LHCN-M2 (cell line): ENCODE results near the gene IER3. TPM values are rescaled to one million over a fixed set of nuclear protein-coding genes. Genes with fewer than 3 reads are reported as not detected.

ENCODE experiments used
- DNase-seq: peaks from one replicate; pipeline ENCODE4 v3.0.0-alpha.2; 2012; ENCODE audit warnings: low read depth
- polyA plus RNA-seq: library from polyadenylated mRNA; unstranded; fragments of >200 nt; gene quantifications from one replicate; pipeline ENCODE4 v1.2.1, GENCODE V29; 2012; ENCODE audit warnings: missing spikeins
- total RNA-seq: library from RNA; depleted of rRNA; stranded (reverse); fragments of >200 nt; gene quantifications from 2 replicates; pipeline ENCODE4 v1.2.3, GENCODE V29; 2014; rRNA removed

IER3 gene, protein sequence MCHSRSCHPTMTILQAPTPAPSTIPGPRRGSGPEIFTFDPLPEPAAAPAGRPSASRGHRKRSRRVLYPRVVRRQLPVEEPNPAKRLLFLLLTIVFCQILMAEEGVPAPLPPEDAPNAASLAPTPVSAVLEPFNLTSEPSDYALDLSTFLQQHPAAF
- total RNA-seq: 51.0 and 65.9 TPM in 2 replicates
- polyA plus RNA-seq: 103 TPM

DNA sequence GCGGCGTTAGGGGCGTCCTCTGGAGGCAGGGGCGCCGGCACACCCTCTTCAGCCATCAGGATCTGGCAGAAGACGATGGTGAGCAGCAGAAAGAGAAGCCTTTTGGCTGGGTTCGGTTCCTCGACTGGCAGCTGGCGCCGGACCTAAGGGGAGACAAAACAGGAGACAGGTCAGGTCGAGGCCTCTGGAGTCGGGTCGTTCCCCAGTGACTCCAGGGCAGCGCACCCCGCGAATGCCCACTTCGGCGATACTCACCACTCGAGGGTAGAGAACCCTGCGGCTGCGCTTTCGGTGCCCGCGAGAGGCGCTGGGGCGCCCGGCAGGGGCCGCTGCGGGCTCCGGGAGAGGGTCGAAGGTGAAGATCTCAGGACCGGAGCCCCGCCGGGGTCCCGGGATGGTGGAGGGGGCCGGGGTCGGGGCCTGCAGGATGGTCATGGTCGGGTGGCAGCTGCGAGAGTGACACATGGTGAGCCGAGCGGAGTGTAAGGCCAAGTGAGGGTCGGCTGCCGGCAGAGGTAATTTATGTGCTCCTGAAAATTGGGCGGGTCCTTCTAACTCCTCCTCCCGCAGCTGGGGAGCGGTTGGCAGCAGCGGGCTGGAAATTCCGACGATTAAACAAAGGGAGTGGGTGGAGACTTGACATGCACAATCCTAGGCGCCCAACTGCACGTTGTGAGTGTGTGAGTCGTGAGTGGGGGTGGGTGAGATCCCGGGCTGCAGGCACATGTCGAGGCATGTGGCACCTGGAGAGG, at the start of gene IER3:
TSS of gene IER3 (minus strand) at position 494 of the 752 bp plus-strand sequence. CDS start at position 465, 29 bp downstream.
- peak; percentile 91 for DNase-seq

DNA sequence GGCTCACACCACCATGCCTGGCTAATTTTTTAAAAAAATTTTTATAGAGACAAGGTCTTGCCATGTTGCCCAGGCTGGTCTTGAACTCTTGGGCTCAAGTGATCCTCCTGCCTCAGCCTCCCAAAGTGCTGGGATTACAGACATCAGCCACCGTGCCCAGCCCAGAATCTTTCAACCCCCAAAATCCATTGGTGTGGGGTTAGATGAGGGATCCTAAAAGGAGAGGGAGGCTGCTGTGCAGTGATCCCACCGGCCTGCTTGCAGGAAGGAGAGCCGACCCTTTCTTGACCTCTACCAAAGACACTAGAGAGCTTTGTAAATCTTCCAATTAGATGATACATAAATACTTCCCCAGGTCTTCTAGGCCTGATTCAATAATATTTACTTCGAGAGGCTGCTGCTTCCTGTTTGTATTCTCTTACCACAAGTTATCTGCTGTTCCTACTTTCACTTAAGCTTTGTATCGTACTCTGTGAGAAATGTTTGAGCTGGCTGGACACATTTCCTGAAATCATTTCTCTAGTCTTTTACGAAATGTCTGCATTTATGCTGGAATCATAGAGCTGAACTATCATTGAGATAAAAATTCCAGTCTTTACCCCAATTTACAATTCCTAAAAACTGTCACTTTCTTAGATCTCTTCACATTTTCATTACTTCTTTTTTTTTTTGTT, 49.3 kb upstream of the IER3 start:
- DNase-seq: peak; percentile 23

DNA sequence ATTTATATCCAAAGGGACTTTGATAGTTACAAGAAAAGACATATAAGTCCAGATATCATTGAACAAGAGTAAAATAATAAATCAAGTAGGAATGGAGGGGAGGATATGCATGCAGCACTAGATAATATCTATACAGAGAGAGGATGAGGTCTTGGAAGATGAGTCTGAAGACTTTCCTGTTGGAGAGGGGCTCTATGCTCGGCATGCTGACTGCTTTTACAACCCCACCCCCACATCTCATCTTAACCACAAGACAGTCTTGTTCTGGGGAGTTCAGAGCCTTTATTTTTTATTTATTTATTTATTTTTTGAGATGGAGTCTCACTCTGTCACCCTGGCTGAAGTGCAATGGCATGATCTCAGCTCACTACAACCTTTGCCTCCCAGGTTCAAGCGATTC, 48.4 kb upstream of the IER3 start:
- DNase-seq: no peak

DNA sequence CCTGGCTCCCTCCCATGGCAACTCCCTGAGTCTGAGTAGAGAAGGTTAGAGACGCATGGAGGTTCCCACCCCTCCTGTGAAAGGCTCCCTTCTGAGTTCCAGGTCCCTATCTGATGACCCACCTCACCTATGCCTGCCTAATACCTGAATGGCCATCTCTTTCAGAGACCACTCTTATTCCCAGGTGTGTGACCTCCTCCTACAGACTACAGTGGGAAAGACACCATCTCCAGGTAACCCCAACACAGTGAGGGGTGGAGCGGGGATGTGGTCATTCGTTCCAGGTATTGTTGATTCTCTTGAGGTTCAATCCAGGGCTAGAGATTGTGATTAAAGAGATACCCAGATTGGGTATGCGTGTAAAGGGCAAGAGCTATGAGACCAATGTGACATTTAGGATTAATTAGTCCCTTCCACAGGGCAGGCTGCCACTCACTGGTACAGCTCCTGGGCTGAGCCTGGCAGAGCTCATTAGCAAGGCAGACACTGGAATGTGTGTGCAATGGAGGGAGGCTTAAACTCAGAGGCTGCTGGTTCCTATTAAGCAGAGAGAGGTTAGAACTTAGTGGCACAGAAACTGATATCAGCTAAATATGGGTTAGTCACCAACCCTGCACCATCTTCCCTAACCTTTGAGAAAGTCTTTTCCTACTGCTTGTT, 46.5 kb upstream of the IER3 start:
- no peak for DNase-seq

DNA sequence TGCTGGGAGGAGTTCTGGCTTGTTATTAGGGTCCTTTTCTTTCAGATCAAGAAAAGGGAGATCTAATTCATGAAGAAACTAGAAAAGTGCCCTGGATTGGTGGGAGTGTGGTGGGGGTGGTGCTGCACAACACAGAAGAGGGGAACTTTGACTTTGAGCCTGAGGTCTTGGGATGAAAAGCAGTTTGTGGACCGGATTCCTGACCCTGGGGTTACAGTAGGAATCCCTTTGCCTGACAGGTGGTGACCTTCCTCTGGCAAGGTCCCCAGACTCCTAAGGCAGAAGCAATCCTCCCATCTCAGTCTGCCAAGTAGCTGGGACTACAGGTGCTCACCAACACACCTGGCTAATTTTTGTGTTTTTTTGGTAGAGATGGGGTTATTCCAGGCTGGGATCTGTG, 45.3 kb upstream of the IER3 start:
- no peak for DNase-seq

DNA sequence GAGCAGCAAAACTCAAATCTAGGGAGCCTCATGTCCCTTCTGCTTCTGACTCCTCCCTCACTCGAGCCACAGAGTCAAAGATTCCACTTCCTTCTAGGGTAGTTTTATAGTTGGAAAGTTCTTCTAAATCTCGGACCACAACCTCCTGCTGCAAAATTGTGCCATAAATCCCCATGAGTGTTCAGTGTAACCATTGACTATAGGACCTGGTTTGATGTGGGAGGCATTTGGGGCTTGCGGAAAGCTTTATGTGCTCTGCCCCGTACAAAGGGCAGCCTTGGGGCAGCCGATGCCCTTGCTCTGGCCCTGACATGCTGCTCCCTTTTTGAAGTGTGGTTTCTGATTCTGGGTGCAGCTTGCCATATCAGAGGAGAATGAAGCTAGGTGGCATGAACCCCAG, 43.6 kb upstream of the IER3 start:
- DNase-seq: no peak

DNA sequence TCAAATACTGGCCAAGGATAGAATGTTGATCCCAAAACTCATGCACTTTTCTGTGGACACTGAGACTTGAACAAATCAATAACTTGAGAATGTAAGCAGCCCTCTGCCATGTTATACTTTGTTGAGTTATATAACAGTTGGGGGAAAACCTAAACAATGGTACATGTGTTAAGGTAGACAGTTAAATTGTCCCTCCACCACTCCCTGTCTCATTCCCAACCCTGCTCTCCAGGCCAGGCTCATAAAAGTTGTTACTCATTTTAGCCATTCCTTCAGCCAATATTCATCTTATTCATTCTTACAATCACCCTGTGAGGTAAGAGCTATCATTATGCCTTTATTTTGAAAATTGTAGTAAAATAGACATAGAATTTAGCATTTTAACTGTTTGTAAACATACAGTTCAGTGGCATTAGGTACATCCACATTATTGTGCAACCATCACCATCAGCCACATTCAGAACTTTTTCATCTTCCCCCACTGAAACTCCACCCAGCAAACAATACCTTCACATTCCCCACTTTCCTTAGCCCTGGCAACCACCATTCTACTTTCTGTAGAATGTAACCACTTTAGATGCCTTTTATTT, 38.2 kb upstream of the IER3 start:
- DNase-seq: peak; percentile 42

DNA sequence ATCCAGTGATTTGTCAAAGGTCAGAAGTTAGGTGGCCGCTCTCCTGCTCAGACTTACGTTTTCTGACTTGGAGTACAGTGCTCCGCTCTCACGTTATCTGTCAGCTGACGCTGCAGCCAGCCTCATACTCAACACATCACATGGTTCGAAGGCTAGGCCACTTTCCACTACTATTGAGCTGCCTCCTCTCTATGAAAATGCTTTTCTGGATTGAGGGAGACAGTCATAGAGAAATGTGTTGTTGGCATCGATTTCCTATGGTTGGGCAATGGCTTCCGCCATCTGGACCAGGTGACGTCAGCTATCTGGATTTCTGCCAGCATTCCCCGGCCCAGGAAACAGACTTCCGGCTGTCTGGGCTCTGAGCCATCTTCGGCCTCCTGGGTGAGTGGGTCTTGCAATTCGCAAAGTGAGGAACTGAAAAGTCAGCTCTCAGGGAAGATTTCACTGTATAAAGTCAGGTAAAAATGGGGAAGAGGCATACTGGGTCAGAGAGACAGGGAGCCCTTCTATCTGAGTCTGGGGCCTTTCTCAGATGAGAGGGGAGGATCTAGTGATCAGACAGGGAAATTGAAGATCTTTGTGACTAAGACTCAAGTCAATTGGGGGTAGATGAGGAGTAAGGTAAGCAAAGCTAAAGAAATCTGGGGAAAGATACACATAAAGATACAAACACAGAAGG, 37.5 kb upstream of the IER3 start:
- DNase-seq: peak; percentile 98

DNA sequence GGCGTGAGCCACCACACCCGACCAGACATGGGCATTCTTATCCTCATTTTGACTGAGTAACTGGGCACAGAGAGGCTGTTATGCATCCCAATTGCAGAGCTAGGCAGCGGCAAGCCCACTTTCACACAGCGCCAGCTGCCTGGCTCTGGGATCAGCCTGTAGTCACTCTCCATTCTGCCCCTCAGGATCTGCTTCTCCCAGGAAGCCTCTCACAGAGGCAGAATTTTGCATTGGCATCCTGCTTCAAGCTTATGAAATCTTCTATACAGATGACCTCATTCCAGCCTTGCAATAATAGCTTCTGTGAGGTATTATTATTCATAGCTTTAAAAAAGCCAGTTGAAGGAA, 37.0 kb upstream of the IER3 start:
- DNase-seq: no peak

DNA sequence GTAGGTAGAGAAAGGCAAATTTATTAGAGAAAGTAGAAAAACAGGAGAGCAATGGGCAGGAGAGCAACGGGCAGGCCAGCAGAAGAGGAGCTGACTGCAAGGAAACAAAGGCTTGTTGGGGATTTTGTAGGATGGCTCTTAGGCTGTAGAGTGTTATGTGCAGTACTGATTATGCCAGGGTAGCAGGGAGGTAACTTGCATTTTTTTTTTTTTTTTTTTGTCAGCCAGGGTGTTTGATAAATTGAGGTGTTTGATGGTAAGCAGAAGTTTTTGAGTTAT, 36.2 kb upstream of the IER3 start:
- no peak for DNase-seq

DNA sequence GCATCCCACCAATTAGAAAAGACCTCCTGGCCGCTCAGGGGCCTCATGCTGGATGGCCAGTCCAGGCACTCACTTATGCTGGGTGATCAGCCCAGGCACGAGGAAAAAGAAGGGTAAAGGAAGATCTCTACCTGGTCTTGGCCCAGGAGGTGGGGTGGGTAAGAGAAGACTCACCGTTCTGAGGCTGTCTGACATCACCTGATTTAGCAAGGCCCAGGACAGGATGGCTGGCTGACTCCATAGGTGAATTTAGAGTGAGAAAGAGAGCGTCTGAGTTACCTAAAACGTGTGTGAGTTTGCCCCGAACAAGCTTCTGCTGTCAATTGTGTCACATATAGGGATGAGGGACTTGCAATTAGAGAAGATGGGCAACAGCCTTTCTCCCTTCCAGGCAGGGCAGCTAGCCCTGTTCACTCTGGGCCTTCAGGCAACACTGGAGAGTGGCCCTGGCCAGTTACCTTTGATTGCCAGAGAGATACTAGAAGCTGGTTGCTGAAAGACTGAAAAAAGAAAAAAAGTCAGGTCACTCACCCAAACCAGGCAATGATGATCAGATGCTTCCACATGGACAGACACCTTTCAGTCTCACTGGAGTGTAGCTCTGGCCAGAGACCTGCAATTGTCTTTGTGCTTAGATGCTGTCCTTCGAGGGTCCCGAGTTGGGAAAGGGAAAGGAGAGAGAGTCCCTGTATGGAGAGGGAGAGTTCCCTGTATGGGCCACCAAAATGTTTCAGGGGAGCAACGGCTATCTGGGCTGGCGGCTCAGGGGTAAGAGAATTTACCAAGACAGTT, 35.7 kb upstream of the IER3 start:
- DNase-seq: no peak

DNA sequence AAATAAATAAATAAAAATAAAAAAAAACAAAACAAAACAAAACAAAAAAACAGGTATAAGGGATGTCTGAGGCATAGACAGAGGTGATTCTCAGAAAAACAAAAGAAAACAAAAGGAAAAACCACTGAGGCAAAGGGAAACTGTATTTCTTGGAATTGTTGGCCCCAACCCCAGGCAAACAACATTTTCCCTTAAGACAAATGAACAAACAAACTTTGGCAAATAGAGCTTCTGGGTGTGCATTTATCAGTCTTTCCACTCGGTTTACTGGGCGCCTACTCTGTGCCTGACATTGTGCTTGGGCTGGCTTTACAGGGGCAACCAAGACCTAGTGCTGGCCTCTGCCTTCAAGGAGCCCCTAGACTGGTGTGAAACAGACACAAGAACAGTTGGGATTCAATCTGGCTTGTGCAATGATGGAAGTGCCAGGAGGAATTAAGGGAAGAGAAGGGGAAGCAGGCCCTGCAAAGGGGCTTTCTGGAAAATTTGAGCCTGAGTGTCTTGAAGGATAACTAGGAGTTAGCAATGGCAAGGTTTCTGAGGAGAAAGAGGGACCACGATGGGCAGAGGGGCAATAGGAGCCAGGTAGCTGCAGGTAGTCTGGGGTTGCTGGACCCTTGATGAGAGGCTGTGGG, 33.8 kb upstream of the IER3 start:
- no peak for DNase-seq

DNA sequence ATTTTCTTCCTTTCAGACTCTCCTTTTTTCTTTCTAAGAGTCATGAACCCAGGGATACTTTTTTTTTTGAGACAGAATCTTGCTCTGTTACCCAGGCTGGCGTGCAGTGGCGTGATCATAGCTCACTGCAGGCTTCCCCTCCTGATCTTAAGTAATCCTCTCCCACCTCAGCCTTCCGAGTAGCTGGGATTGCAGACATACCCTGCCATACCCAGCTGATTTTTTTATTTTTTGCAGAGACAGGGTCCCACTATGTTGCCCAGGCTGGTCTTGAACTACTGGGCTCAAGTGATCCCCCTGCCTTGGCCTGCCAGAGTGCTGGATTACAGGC, 32.8 kb upstream of the IER3 start:
- DNase-seq: no peak

DNA sequence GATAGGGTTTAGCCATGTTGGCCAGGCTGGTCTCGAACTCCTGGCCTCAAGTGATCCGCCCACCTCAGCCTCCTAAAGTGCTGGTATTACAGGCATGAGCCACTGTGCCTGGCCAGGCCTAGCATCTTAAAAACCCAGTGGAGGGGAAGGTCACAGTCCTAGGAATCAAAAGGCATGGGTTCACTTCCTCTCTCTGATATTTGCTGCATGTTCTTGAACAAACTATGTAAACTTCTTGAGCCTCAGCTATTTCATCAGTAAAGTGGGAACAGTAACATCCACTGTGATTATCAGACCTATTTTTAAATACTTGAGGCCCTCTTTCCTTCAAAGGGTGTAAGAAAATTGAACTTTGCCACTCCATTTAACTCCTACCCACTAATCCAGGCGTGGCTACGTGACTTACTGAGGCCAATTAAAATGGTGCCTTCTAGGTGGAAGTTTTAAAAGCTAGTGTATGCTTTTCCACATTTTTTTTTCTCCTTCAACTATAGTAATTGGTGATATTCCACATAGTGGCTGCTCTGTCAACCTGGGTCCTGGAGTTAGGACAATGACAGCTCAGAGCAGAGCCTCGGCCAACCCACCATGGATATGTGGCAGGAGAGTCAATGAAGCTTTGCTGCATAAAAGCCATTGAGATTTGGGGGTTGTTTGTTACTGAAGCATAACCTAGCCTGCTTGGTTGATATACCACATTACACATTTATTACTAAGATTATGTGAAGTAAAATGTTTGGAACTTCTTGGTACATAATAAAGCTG, 32.2 kb upstream of the IER3 start:
- no peak for DNase-seq

DNA sequence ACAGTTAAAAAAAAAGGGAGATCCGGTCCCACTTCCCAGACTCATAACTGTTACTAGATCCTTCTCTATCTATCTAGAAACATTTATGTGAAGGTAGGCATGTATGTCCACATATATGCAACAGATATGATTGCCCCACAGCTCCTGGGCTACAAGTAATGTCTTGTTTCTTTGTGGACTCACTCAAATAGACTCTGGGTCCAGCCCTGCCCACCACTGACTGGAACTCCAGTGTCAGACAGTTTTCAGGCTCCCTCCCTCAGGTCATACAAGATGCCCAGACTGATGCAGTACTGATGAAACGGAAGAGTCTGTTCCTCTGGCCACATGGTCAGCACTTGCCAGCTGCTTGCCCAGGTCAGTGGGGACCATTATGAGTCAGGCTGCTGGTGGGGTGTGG, 30.8 kb upstream of the IER3 start:
- DNase-seq: no peak

DNA sequence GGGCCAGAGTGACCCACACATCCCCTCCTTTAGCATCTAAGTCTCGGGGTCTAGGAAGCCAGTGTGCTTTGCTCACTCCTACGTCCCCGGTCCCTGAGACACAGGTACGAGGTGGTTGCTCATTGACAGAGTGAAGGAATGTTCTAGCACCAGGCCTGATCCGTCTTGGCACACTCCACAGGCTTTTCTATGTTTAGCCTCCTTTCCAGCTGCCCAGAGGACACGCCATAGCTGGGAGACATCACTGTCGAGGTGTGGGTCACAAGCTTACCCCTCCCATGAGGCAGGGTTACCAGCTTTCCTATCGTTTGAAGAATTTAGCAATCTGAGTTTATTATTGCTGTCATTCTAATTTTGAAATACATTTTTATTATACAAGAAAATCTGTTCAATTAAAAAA, 30.4 kb upstream of the IER3 start:
- DNase-seq: no peak

DNA sequence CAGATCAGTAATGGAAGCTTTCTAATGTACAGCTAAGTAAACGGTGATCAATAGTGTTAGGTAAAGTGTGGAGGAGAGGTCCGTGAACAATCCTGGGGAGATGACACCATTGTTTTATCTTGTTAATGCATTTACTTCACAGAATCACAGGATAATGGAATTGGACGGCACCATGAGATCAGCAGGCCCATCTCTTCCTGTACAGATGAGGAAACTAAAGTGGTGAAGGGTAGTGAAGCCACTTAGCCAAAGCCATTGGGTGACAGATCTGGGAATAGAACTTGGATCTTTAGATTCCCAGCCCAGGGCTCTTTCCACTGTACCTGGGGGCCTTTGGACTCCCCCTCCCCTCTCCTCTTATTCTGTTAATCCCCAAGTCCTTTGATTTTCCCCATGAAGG, 26.2 kb upstream of the IER3 start:
- no peak for DNase-seq

DNA sequence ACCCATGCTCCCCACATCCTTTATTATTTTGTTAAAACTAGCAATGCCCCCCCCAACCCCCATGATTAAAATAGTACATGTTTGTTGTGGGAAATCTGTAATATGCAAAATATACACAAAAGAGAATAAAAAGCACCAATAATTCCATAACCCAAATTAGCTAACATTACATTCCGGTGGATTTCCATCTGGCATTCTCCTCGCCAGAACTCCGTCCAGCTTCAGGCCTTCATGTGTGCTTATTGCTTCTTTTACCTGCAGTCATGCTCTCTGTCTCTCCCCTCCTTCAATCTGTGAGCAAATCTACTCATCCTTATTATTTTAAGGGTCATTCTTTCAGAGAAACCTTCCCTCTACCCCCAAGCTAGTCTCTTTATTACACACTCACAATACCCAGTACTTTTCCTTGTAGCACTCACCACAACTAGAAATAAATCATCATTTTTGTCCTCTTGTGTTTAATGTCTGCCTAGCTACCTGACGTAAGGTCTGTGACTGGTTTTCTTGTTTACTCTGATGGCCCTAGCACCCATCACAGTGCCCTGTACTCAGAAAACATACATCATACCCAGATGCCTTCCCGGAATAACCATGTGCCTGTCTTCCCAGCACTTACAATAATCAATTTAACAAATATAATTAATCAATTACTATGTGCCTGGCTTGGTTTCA, 25.6 kb upstream of the IER3 start:
- DNase-seq: peak; percentile 50
